ENCODE measurements around the gene PHF21B. TPM values are rescaled to one million over a fixed set of nuclear protein-coding genes. Genes with fewer than 3 reads are reported as not detected.

Gene PHF21B
- total RNA-seq, 1 experiment from 2014 or later: not detected

GRCh38 chr22:44901301-44901700 is 108.5 kb downstream of the PHF21B start:
- intact Hi-C loops (cut with micrococcal nuclease; ENCODE audit: unreplicated experiment): no loop called here
- no peak for TF ChIP-seq CTCF (IDR thresholded peaks at IDR 0.05; ENCODE audit: unreplicated experiment)
- Mint-ChIP-seq H3K27me3 (ENCODE audit: unreplicated experiment) (peaks cover 89% of the 10 kb centered on the region), H3K4me1 (ENCODE audit: low read depth, unreplicated experiment) (no peaks in the 10 kb centered on the region), H3K4me3 (ENCODE audit: low read depth, unreplicated experiment) (no peak overlapping the region), H3K27ac (ENCODE audit: unreplicated experiment) (no peak overlapping the region), H3K9me3 (ENCODE audit: low read depth, unreplicated experiment) (no peaks in the 10 kb centered on the region), H3K36me3 (ENCODE audit: insufficient read depth, unreplicated experiment) (no peaks in the 10 kb centered on the region)
- CTCF ChIA-PET: no interaction called here
- BruUV-seq (replicated peaks): no TSS peak
- no peak for DNase-seq

- H3K27me3 Mint-ChIP-seq (ENCODE audit: unreplicated experiment): peaks cover 89% of the 10 kb centered on the region
- no peaks in the 10 kb centered on the region for H3K9me3 Mint-ChIP-seq (ENCODE audit: low read depth, unreplicated experiment)
- CTCF ChIA-PET: no interaction called here
- H3K4me1 Mint-ChIP-seq (ENCODE audit: low read depth, unreplicated experiment): no peaks in the 10 kb centered on the region
- BruUV-seq (replicated peaks): no TSS peak
- DNase-seq: no peak
- TF ChIP-seq CTCF (IDR thresholded peaks at IDR 0.05; ENCODE audit: unreplicated experiment): no peak
- H3K36me3 Mint-ChIP-seq (ENCODE audit: insufficient read depth, unreplicated experiment): no peaks in the 10 kb centered on the region
- no peak overlapping the region for H3K27ac Mint-ChIP-seq (ENCODE audit: unreplicated experiment)
- no peak overlapping the region for H3K4me3 Mint-ChIP-seq (ENCODE audit: low read depth, unreplicated experiment)
- intact Hi-C loops (cut with micrococcal nuclease; ENCODE audit: unreplicated experiment): no loop called here
Measured at GRCh38 chr22:44898236-44898635, 111.6 kb downstream of the PHF21B start.

- H3K4me1 Mint-ChIP-seq (ENCODE audit: low read depth, unreplicated experiment): no peaks in the 10 kb centered on the region
- CTCF ChIA-PET: no interaction called here
Measured at GRCh38 chr22:44895296-44896055, 114.3 kb downstream of the PHF21B start.

GRCh38 chr22:44894782-44895181 is 115.0 kb downstream of the PHF21B start:
- H3K27ac Mint-ChIP-seq (ENCODE audit: unreplicated experiment): no peak overlapping the region
- intact Hi-C loops (cut with micrococcal nuclease; ENCODE audit: unreplicated experiment): no loop called here
- CTCF ChIA-PET: no interaction called here
- no peaks in the 10 kb centered on the region for H3K9me3 Mint-ChIP-seq (ENCODE audit: low read depth, unreplicated experiment)
- no peaks in the 10 kb centered on the region for H3K4me1 Mint-ChIP-seq (ENCODE audit: low read depth, unreplicated experiment)
- H3K4me3 Mint-ChIP-seq (ENCODE audit: low read depth, unreplicated experiment): no peak overlapping the region
- TF ChIP-seq CTCF (IDR thresholded peaks at IDR 0.05; ENCODE audit: unreplicated experiment): no peak
- BruUV-seq (replicated peaks): no TSS peak
- DNase-seq: no peak
- H3K27me3 Mint-ChIP-seq (ENCODE audit: unreplicated experiment): peaks cover 83% of the 10 kb centered on the region
- no peaks in the 10 kb centered on the region for H3K36me3 Mint-ChIP-seq (ENCODE audit: insufficient read depth, unreplicated experiment)

More at GRCh38 chr22:44895296-44896055, 114.3 kb downstream of the PHF21B start:
- BruUV-seq (replicated peaks): no TSS peak
- Mint-ChIP-seq H3K4me3 (ENCODE audit: low read depth, unreplicated experiment) (no peak overlapping the region), H3K27me3 (ENCODE audit: unreplicated experiment) (peaks cover 90% of the 10 kb centered on the region), H3K9me3 (ENCODE audit: low read depth, unreplicated experiment) (no peaks in the 10 kb centered on the region), H3K27ac (ENCODE audit: unreplicated experiment) (no peak overlapping the region), H3K36me3 (ENCODE audit: insufficient read depth, unreplicated experiment) (no peaks in the 10 kb centered on the region)
- intact Hi-C loops (cut with micrococcal nuclease; ENCODE audit: unreplicated experiment): no loop called here
- DNase-seq: no peak
- TF ChIP-seq CTCF (IDR thresholded peaks at IDR 0.05; ENCODE audit: unreplicated experiment): no peak

All from Calu3 (cell line).